ENCODE data around the gene TMEM131.

GRCh38 chr2:97861177-97861576 is 134.6 kb downstream of the TMEM131 start:
- TF ChIP-seq CTCF (IDR thresholded peaks at IDR 0.05; ENCODE audit: insufficient read depth, low read depth, low read length) (no peak), EZH2 (IDR thresholded peaks at IDR 0.05; ENCODE audit: insufficient read depth, low read length) (no peak)

Data from astrocyte (in vitro differentiated cells and primary cell).